ENCODE data around the gene NPPB.

Gene NPPB

GRCh38 chr1:11881749-11882441 lies 23.1 kb upstream of the NPPB start:
- no peak for DNase-seq (ENCODE audit: low read depth in 2 of 3, low spot score in 1 of 3)

GRCh38 chr1:11880911-11881748 lies 22.4 kb upstream of the NPPB start:
- DNase-seq (ENCODE audit: low read depth in 2 of 3, low spot score in 1 of 3) = no peak

- DNase-seq (ENCODE audit: low read depth in 2 of 3, low spot score in 1 of 3) = no peak
These were observed 21.4 kb upstream of the NPPB start for GRCh38 chr1:11880181-11880575.

GRCh38 chr1:11879311-11880180 lies 20.8 kb upstream of the NPPB start:
- DNase-seq (ENCODE audit: low read depth in 2 of 3, low spot score in 1 of 3) = no peak

GRCh38 chr1:11878891-11879190 lies 20.1 kb upstream of the NPPB start:
- DNase-seq (ENCODE audit: low read depth in 2 of 3, low spot score in 1 of 3) = no peak

GRCh38 chr1:11878081-11878890 lies 19.5 kb upstream of the NPPB start:
- DNase-seq (ENCODE audit: low read depth in 2 of 3, low spot score in 1 of 3) = no peak

GRCh38 chr1:11877074-11877473 lies 18.3 kb upstream of the NPPB start:
- DNase-seq (ENCODE audit: low read depth in 2 of 3, low spot score in 1 of 3) = no peak

GRCh38 chr1:11875094-11875493 lies 16.3 kb upstream of the NPPB start:
- DNase-seq (ENCODE audit: low read depth in 2 of 3, low spot score in 1 of 3) = no peak

- no peak for DNase-seq (ENCODE audit: low read depth in 2 of 3, low spot score in 1 of 3)
These were observed 15.9 kb upstream of the NPPB start for GRCh38 chr1:11874624-11875023.

- no peak for DNase-seq (ENCODE audit: low read depth in 2 of 3, low spot score in 1 of 3)
These were observed 15.5 kb upstream of the NPPB start for GRCh38 chr1:11874258-11874562.

GRCh38 chr1:11873395-11874257 lies 14.9 kb upstream of the NPPB start:
- DNase-seq (ENCODE audit: low read depth in 2 of 3, low spot score in 1 of 3) = no peak

GRCh38 chr1:11872545-11872944 lies 13.8 kb upstream of the NPPB start:
- DNase-seq (ENCODE audit: low read depth in 2 of 3, low spot score in 1 of 3) = no peak

- no peak for DNase-seq (ENCODE audit: low read depth in 2 of 3, low spot score in 1 of 3)
These were observed 11.0 kb upstream of the NPPB start for GRCh38 chr1:11869650-11870207.

- DNase-seq (ENCODE audit: low read depth in 2 of 3, low spot score in 1 of 3) = no peak
These were observed 10.4 kb upstream of the NPPB start for GRCh38 chr1:11869104-11869503.

GRCh38 chr1:11868331-11868980 lies 9.7 kb upstream of the NPPB start:
- DNase-seq (ENCODE audit: low read depth in 2 of 3, low spot score in 1 of 3) = no peak

- DNase-seq (ENCODE audit: low read depth in 2 of 3, low spot score in 1 of 3) = no peak
These were observed 4.1 kb upstream of the NPPB start for GRCh38 chr1:11862890-11863289.

- no peak for DNase-seq (ENCODE audit: low read depth in 2 of 3, low spot score in 1 of 3)
These were observed 1.8 kb upstream of the NPPB start for GRCh38 chr1:11860587-11860986.

- no peak for DNase-seq (ENCODE audit: low read depth in 2 of 3, low spot score in 1 of 3)
These were observed 1.3 kb upstream of the NPPB start for GRCh38 chr1:11860083-11860482.
